ENCODE data around the gene TTK. TPM values are rescaled to one million over a fixed set of nuclear protein-coding genes. Genes with fewer than 3 reads are reported as not detected.
"Not testable (repeated sequence)": the region's sequence is repeated elsewhere in the genome, so short reads cannot be mapped to it uniquely, and the experiment has no call there.

Gene TTK
- polyA plus RNA-seq, 3 donors, result 0.17 to 0.27 TPM; not detected in 1

- 82 to 90% (median 87%) methylated on average over 2 of the region's 2 CpGs for WGBS, 3 donors
Observed at GRCh38 chr6:80015839-80016435, 11.5 kb downstream of the TTK start.

DNA sequence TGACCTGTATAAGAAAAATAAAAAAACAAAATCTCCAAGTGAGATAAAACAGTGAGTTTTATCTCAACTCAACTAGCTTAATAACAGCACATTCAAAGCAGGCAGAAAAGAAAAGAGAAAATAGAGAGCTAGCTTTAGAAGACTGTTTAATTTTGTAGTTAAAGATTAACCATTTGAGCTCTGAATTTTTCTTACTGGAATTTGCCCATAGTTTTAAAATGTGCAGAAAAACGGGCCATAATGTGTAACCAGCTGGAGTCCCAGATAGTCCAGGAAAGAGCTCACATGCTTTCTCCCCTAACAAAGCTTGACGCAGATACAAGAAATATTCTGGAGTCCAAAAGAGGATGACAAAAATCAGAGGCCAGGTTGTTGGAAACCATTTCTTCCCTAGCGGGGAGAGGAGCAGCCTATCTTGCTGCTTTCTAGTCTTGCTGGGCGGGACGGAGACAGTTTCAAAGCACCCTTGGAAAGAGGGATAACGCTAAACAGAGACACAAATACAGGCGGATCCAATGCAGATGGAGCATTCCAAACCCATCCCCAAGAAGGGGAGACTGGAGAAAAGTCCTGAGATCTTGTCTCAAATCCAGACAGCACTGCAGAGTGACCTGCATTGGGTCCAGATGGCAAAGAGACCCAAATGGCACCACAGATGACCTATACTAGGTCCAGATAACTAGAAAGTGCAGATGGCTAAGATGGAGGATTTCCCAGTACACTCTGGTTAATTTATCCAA lies 16.1 kb downstream of the TTK start:
- WGBS, 3 donors, result 54 to 92% (median 84%) methylated on average over 7 of the region's 7 CpGs
- H3K27ac ChIP-seq (ENCODE audit: low read depth, low read length), result no peak overlapping the region

More at GRCh38 chr6:80015839-80016435, 11.5 kb downstream of the TTK start:
- H3K27ac ChIP-seq (ENCODE audit: low read depth, low read length), result no peak overlapping the region

GRCh38 chr6:80021131-80021530 lies 16.7 kb downstream of the TTK start:
- H3K27ac ChIP-seq (ENCODE audit: low read depth, low read length), result no peak overlapping the region
- 97 to 98% (median 98%) methylated on average over 3 of the region's 3 CpGs for WGBS, 3 donors

DNA sequence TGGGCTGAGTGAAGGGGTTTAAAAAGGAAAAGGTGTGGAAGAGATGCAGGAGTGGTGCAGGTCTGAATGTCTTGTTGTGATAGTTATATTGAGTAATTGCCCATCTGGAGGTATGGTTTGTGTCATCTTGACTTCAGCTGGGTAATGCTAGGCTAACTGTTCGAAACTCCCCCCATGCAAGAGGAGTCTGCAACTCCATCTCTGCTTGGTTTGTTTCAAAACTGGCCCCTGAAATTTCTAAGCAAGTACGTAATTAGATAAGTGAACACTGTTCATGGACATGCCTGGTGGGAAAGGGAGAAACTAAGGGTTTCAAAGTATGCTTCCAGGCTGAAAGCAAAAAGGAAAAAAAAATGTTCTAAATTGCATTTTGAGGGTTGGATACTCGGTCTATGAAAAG lies 17.1 kb downstream of the TTK start:
- no peak overlapping the region for H3K27ac ChIP-seq (ENCODE audit: low read depth, low read length)
- WGBS, 3 donors, result 86 to 95% (median 90%) methylated on average over 3 of the region's 3 CpGs

DNA sequence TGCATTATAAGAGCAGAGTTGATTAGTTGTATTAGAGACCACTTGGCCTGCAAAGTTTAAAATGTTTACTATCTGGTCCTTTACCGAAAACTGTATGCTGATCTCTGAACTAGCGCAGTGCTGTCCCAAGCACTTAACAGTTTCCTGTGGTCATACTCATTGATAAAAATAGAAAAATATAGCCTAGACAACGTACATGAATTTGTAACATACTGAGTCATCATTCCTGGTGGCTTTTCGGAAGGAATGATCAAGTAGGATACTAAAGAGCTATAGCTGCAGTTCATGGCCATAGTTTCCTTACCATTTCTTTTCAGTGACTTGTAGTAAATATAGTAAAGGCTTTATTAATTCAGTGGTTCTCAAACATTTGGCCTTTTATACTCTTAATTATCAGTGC lies 18.4 kb downstream of the TTK start:
- WGBS, 3 donors, result 82 to 87% (median 86%) methylated on average over 4 of the region's 4 CpGs
- no peak overlapping the region for H3K27ac ChIP-seq (ENCODE audit: low read depth, low read length)

DNA sequence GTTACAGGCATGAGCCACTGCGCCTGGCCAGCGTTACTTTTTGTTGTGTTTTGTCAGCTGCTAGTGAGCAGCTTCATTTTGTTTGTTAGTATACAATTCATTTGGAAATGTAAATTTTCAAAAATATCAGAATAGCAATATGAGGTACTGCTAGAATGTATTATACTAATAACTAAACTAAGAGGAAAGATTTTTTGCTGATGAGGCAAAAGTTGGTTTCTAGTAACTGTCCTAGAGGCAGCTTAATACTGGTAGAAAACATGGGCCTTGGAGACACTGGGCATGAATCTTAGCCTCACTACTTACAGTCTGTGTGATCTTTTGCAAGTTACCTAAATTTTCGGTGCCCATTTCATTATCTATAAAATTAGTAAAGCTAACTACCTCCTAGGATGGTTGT lies 24.1 kb downstream of the TTK start:
- no peak overlapping the region for H3K27ac ChIP-seq (ENCODE audit: low read depth, low read length)
- WGBS, 3 donors, result 77 to 99% (median 86%) methylated on average over 3 of the region's 3 CpGs

- H3K27ac ChIP-seq (ENCODE audit: low read depth, low read length), result no peak overlapping the region
- WGBS, 3 donors, result 72 to 90% (median 78%) methylated on average over 3 of the region's 3 CpGs
Observed at GRCh38 chr6:80029470-80029869, 25.0 kb downstream of the TTK start.

DNA sequence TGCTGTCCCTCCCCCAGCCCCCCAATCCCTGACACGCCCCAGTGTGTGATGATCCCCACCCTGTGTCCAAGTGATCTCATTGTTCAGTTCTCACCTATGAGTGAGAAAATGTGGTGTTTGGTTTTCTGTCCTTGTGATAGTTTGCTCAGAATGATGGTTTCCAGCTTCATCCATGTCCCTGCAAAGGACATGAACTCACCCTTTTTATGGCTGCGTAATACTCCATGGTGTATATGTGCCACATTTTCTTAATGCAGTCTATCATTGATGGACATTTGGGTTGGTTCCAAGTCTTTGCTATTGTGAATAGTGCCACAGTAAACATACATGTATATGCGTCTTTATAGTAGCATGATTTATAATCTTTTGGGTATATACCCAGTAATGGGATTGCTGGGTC lies 43.8 kb downstream of the TTK start:
- 95 to 100% (median 100%) methylated on average over 3 of the region's 3 CpGs for WGBS, 3 donors
- H3K27ac ChIP-seq (ENCODE audit: low read depth, low read length), result not testable (repeated sequence)

- H3K27ac ChIP-seq (ENCODE audit: low read depth, low read length), result no peak overlapping the region
Observed at GRCh38 chr6:80060774-80061173, 56.3 kb downstream of the TTK start.

GRCh38 chr6:80068146-80068545 lies 63.7 kb downstream of the TTK start:
- H3K27ac ChIP-seq (ENCODE audit: low read depth, low read length), result not testable (repeated sequence)
- WGBS, 3 donors, result 61 to 70% (median 69%) methylated on average over 7 of the region's 7 CpGs

- H3K27ac ChIP-seq (ENCODE audit: low read depth, low read length), result not testable (repeated sequence)
- WGBS, 3 donors, result 89 to 93% (median 89%) methylated on average over 19 of the region's 19 CpGs
Observed at GRCh38 chr6:80070431-80070830, 66.0 kb downstream of the TTK start.

DNA sequence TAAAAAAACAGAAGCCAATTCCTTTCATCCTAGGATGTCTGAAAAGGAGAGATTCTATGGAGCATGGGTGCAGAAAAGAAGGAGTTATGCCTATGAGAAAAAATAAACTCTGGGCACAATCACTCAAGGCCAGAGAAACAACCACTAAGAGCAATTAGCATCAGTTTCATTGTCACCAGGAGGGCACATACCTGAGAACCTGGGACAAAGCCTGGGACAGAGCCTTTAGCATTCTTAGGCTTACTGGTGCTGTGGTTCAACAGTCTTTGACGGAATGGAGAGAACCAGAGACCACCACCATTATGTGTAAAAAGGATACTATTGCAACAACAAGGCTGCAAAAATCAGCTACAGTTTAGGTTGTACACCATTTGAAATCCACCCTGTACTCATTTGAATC lies 72.6 kb downstream of the TTK start:
- 43 to 82% (median 68%) methylated on average over 1 of the region's 1 CpG for WGBS, 3 donors
- H3K27ac ChIP-seq (ENCODE audit: low read depth, low read length), result no peak overlapping the region

DNA sequence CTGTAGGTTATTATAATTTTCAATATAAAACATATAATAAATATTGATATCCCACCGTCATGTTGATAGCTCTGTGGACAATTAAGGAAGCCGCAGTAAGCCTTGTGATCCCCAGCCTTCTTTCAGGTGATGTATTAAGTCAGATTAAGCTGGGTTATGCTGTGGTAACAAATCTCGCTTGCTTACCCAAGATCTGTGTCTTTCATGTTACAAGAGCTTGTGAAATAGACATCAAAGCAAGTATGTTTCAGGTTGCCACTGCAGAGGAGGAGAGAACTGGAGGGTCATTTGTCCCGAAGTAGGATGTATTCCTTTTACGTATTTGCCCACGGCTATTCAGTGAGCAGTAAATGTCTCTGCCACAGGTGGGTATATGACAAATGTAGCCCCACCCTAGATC lies 84.2 kb downstream of the TTK start:
- WGBS, 3 donors, result 85 to 92% (median 88%) methylated on average over 6 of the region's 6 CpGs
- H3K27ac ChIP-seq (ENCODE audit: low read depth, low read length), result no peak overlapping the region

- H3K27ac ChIP-seq (ENCODE audit: low read depth, low read length), result no peak overlapping the region
Observed at GRCh38 chr6:80091506-80091905, 87.1 kb downstream of the TTK start.

Other genes starting within 250 kb of the TTK start
- under 1 TPM in 2 of 3 donors, not detected in 1; 0.25 to 0.27 TPM for gene ELOVL4, start 57.1 kb upstream of the TTK start, polyA plus RNA-seq
- gene BCKDHB, start 102.0 kb downstream of the TTK start, polyA plus RNA-seq, result 10 to 100 TPM in 1 of 3 donors, 1 to 10 TPM in 2; 8.3 to 29.8 (median 9.8) TPM